ENCODE results near the gene CTSF. TPM values are rescaled to one million over a fixed set of nuclear protein-coding genes. Genes with fewer than 3 reads are reported as not detected.

Gene CTSF
- total RNA-seq, 1 experiment from 2014 or later, result 0.98 TPM

DNA sequence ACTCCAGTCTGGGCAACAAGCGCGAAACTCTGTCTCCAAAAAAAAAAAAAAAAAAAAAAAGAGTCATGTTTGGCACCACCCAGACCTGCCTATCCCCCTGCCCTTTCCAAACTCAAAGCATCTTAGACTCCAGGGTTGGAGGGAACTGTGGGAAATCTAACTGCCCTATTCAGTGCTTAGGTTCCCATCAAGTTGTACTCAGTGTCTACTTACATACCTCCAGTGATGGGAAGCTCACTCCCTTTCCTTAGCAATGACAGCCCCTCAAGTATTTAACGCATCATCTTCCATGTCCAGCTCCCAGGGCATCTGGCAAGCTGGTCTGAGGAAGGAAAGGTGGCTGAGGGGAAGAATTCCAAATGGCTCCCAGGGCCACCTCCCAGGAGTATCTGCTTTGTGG is 18.7 kb downstream of the CTSF start:
- peaks cover 2 to 34% (median 24%) of the 10 kb centered on the region in 3 experiments; a peak in 5 of 7 replicates for H3K36me3 Mint-ChIP-seq (ENCODE audit: insufficient read depth in 1 of 3, low read depth in 3 of 3)
- H3K27ac ChIP-seq (ENCODE audit: insufficient read length, low read depth, low read length), result no peak overlapping the region
- no peak overlapping the region for H2BK12ac ChIP-seq (ENCODE audit: insufficient read length, low read depth, low read length)
- TF ChIP-seq, protein P1, sequence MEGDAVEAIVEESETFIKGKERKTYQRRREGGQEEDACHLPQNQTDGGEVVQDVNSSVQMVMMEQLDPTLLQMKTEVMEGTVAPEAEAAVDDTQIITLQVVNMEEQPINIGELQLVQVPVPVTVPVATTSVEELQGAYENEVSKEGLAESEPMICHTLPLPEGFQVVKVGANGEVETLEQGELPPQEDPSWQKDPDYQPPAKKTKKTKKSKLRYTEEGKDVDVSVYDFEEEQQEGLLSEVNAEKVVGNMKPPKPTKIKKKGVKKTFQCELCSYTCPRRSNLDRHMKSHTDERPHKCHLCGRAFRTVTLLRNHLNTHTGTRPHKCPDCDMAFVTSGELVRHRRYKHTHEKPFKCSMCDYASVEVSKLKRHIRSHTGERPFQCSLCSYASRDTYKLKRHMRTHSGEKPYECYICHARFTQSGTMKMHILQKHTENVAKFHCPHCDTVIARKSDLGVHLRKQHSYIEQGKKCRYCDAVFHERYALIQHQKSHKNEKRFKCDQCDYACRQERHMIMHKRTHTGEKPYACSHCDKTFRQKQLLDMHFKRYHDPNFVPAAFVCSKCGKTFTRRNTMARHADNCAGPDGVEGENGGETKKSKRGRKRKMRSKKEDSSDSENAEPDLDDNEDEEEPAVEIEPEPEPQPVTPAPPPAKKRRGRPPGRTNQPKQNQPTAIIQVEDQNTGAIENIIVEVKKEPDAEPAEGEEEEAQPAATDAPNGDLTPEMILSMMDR (conservative IDR thresholded peaks at IDR 0.05), result no peak
- no peaks in the 10 kb centered on the region for H3K27me3 ChIP-seq (ENCODE audit: insufficient read depth, low read length)
- H3K9ac ChIP-seq (ENCODE audit: extremely low read depth, insufficient read length, low read length), result no peak overlapping the region
- H3K79me1 ChIP-seq (ENCODE audit: insufficient read depth, low read depth, low read length, poor library complexity, severe bottlenecking), result no peaks in the 10 kb centered on the region
- 0 out of 7 replicates have a peak overlapping the region, but pooled peaks of 1 of the 3 experiments have one; percentile 90 for H3K27ac Mint-ChIP-seq
- H4K20me1 ChIP-seq (ENCODE audit: control insufficient read depth, insufficient read depth, insufficient read length), result no peaks in the 10 kb centered on the region
- no peak overlapping the region for H3K56ac ChIP-seq (ENCODE audit: insufficient read length, low read depth, low read length)
- no peak overlapping the region for H4K8ac ChIP-seq (replicated peaks; ENCODE audit: insufficient read length, low read depth, low read length)
- no peak overlapping the region for H3K23ac ChIP-seq (ENCODE audit: insufficient read length, low read depth, low read length)
- H2BK20ac ChIP-seq (ENCODE audit: low read depth, low read length, poor library complexity, severe bottlenecking), result no peak overlapping the region
- H3K9me3 ChIP-seq (ENCODE audit: control insufficient read depth, low read depth, low read length), result no peaks in the 10 kb centered on the region
- H3K4me1 ChIP-seq (ENCODE audit: insufficient read depth, low read length), result no peaks in the 10 kb centered on the region
- H4K5ac ChIP-seq (ENCODE audit: insufficient read length, low read depth, low read length), result no peak overlapping the region
- no CpG with 5 or more reads among the region's 3 CpGs for WGBS (ENCODE audit: extremely low coverage, insufficient read length, low lambda C conversion rate)
- no peak overlapping the region for H3K4me3 Mint-ChIP-seq
- H3K27me3 Mint-ChIP-seq (ENCODE audit: low read depth), result no peaks in the 10 kb centered on the region; the same call in 1 of the 2 replicates
- peaks cover 24 to 25% of the 10 kb centered on the region in 2 experiments for H3K4me1 Mint-ChIP-seq
- no peak overlapping the region for H3T11ph ChIP-seq (ENCODE audit: low read length)
- no peak overlapping the region for H2BK120ac ChIP-seq (ENCODE audit: low read depth, low read length, poor library complexity, severe bottlenecking)
- no peak overlapping the region for H2AK5ac ChIP-seq (ENCODE audit: insufficient read length, low read length)
- H3K4ac ChIP-seq (ENCODE audit: low read depth, low read length), result no peak overlapping the region
- no peak for DNase-seq
- H3K4me2 ChIP-seq (ENCODE audit: insufficient read depth, insufficient read length, low read length), result no peak overlapping the region
- no peaks in the 10 kb centered on the region for H3K79me2 ChIP-seq (ENCODE audit: insufficient read depth, low read length)
- no peak overlapping the region for H2BK5ac ChIP-seq (ENCODE audit: insufficient read length, low read length)
- H3K18ac ChIP-seq (ENCODE audit: insufficient read length, low read depth, low read length), result no peak overlapping the region
- no peak overlapping the region for H3K14ac ChIP-seq (ENCODE audit: insufficient read depth, low read length)
- H2AFZ ChIP-seq (ENCODE audit: low read length), result no peak overlapping the region
- H3K9me3 Mint-ChIP-seq, result no peaks in the 10 kb centered on the region; a peak in 1 of 5 replicates
- no peaks in the 10 kb centered on the region for H3K23me2 ChIP-seq (ENCODE audit: insufficient read length, low read depth, low read length, poor library complexity, severe bottlenecking)
- no peak overlapping the region for H4K91ac ChIP-seq (ENCODE audit: insufficient read length, low read depth, low read length)
- no peak overlapping the region for H2BK15ac ChIP-seq (ENCODE audit: low read depth, low read length)
